Right cardiac atrium (tissue), 5 donors: Measurements from ENCODE around the gene PRMT9. TPM values are rescaled to one million over a fixed set of nuclear protein-coding genes. Genes with fewer than 3 reads are reported as not detected.

Source experiments
- ATAC-seq, 2 donors: fragments of 200-7000 bp; cut with Tn5 transposase; one replicate each; pipeline versions ENCODE4 v1.8.0 to v1.9.1; 2020; ENCODE audit warnings: moderate library complexity in 2 of 2, mild to moderate bottlenecking in 1 of 2
- DNase-seq, 3 donors: peaks; one replicate each; pipeline ENCODE4 v3.0.0-alpha.2; 2020
- H3K27ac ChIP-seq: one replicate; pipeline ENCODE4 v1.5.1; 2013; ENCODE audit warnings: mild to moderate bottlenecking, low read length, control low read depth, moderate library complexity
- H3K27me3 ChIP-seq: one replicate; pipeline ENCODE4 v1.6.1; 2013; ENCODE audit not compliant: control insufficient read depth, insufficient read depth
- H3K4me1 ChIP-seq: one replicate; pipeline ENCODE4 v1.6.1; 2013; ENCODE audit warnings: low read length; ENCODE audit not compliant: control insufficient read depth, insufficient read depth
- H3K4me3 ChIP-seq: one replicate; pipeline ENCODE4 v1.5.1; 2013; ENCODE audit warnings: low read length, control low read depth
- H3K9me3 ChIP-seq: one replicate; pipeline ENCODE4 v1.6.1; 2013; ENCODE audit warnings: low read length; ENCODE audit not compliant: control insufficient read depth
- WGBS: extraction: QIAGEN DNeasy Blood & Tissue Kit; methylation state at CpG from one replicate; pipeline ENCODE4 v1.1.7; 2013; 5-methylcytosine and 5-hydroxymethylcytosine counted together
- intact Hi-C, 4 donors: fragments of 100-400 bp; cut with DNase I; formaldehyde crosslinking; loops; one replicate each; pipeline versions ENCODE4 v1.11.0 to v1.14.0; 2022 to 2023
- polyA plus RNA-seq: library from polyadenylated mRNA; stranded (reverse); fragments of 200-250 nt; gene quantifications from one replicate; pipeline ENCODE4 v1.2.3, GENCODE V29; 2013
- total RNA-seq, 4 donors: library from RNA; stranded (reverse); fragmentation: NEBNext Ultra II Directional; extraction: Animal tissue kit (Norgen Biotek cat#: 25700); gene quantifications; one replicate each; pipeline ENCODE4 v1.2.1, GENCODE V29; 2021
- donor health status: healthy with polysubstance abuse.
- donor health status: DM: no; HTN: yes; CAD: no.
- donor health status: DM: no; HTN: no; CAD: no.
- donor health status: DM: no; HTN: yes; CAD: no; lungs with severe emphysema.
- donor health status: DM: yes; HTN: yes; CAD: no.

PRMT9 gene
- total and polyA plus RNA-seq, 5 donors: 4.9 to 7.1 (median 6.1) TPM

DNA sequence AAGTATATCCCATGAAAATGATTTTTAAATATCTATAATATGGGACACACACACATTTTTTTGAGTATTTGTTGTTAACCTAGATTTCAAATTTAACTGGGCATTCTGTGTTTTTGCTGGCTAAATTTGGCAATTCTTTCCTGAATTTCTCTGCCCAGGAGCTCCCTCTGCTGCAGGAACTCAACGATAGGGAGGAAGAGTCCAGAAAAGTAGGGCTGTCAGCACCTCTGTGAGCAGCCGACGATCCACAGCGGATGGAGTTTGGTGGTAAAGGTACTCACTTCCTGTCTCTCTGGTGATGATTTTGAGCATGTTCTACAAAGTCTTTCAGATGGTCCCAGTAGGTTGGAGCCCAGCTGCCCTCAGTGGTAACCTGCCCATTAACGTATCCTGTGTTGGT is 89.9 kb downstream of the PRMT9 start:
- no peaks in the 10 kb centered on the region for H3K4me1 ChIP-seq
- intact Hi-C loops: loop anchor here (5.0 to 10.0 kb wide), 4 partner anchors 482 to 579 kb away; no protein-coding TSS in a partner anchor
- H3K27me3 ChIP-seq: no peaks in the 10 kb centered on the region
- no peak overlapping the region for H3K4me3 ChIP-seq
- H3K27ac ChIP-seq: no peak overlapping the region
- no peaks in the 10 kb centered on the region for H3K9me3 ChIP-seq
- 42% methylated on average over 5 of the region's 5 CpGs for WGBS
- DNase-seq: no peak
- ATAC-seq: no peak

GRCh38 chr4:147591106-147591505 is 92.9 kb downstream of the PRMT9 start:
- no peak for ATAC-seq
- H3K4me3 ChIP-seq: no peak overlapping the region
- intact Hi-C loops: loop anchor here (2.0 to 10.0 kb wide), 5 partner anchors 479 to 576 kb away; no protein-coding TSS in a partner anchor

DNA sequence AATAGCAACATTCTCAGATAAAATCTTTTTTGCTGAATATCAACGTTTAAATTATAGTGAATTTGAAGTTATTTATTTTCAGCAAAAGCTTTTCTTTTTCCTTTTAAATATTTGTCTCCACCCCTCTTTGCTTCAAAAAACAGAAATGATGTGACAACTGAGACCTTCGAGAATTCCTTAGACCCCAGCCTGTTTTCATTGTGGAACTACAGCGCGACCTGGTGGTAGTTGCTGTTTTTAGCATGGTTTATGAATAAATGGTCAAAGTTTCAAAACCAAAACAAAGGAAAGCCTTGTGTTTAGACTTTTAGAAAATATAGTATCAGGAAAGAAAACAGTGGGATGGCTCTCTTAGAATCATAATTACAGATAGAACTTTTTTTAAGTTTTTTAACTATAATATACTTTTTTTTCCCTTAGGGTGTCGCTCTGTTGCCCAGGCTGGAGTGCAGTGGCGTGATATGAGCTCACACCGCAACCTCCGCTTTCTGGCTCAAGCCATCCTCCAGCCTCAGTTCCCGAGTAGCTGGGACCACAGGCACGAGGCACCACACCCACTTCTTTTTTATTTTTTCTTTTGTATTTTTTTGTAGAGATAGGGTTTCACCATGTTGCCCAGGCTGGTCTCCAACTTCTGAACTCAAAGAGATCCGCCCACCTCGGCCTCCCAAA is 93.6 kb downstream of the PRMT9 start:
- DNase-seq: peak; percentile 43 to 84 (median 60)
- no peaks in the 10 kb centered on the region for H3K9me3 ChIP-seq
- WGBS: 39% methylated on average over 12 of the region's 12 CpGs
- H3K4me1 ChIP-seq: no peaks in the 10 kb centered on the region
- no peak overlapping the region for H3K27ac ChIP-seq
- intact Hi-C loops: loop anchor here (2.0 to 10.0 kb wide), 5 partner anchors 478 to 576 kb away; no protein-coding TSS in a partner anchor
- H3K4me3 ChIP-seq: no peak overlapping the region
- peak; percentile 67 to 68 for ATAC-seq
- H3K27me3 ChIP-seq: no peaks in the 10 kb centered on the region

More at GRCh38 chr4:147591106-147591505, 92.9 kb downstream of the PRMT9 start:
- H3K4me1 ChIP-seq: no peaks in the 10 kb centered on the region
- no peak for DNase-seq
- no peaks in the 10 kb centered on the region for H3K27me3 ChIP-seq
- H3K9me3 ChIP-seq: no peaks in the 10 kb centered on the region
- no peak overlapping the region for H3K27ac ChIP-seq

- Histone ChIP-seq H3K27ac (no peak overlapping the region), H3K9me3 (no peaks in the 10 kb centered on the region), H3K4me1 (no peaks in the 10 kb centered on the region), H3K27me3 (no peaks in the 10 kb centered on the region), H3K4me3 (no peak overlapping the region)
- peak; percentile 51 to 69 for ATAC-seq
- WGBS: 51% methylated on average over 1 of the region's 1 CpG
- DNase-seq: no peak
- intact Hi-C loops: loop anchor here in 1 of 4 donors (5.0 kb wide), 1 partner anchor 432 kb away; no protein-coding TSS in a partner anchor
Measured at GRCh38 chr4:147589586-147589985, 94.4 kb downstream of the PRMT9 start.

Other genes starting within 250 kb of the PRMT9 start
- 10 to 100 TPM; 43.3 to 99.8 (median 66.2) TPM for gene EDNRA, start 203.1 kb downstream of the PRMT9 start, total RNA-seq
- 21.9 TPM for gene EDNRA, start 203.1 kb downstream of the PRMT9 start, polyA plus RNA-seq
- 10 to 100 TPM; 27.4 to 31.3 (median 28.5) TPM for gene TMEM184C, start 66.8 kb downstream of the PRMT9 start, total RNA-seq
- gene TMEM184C, start 66.8 kb downstream of the PRMT9 start, polyA plus RNA-seq: 10.9 TPM
- gene ARHGAP10, start 47.9 kb upstream of the PRMT9 start, total RNA-seq: 10 to 100 TPM; 43.3 to 54.1 (median 48.7) TPM
- 36.7 TPM for gene ARHGAP10, start 47.9 kb upstream of the PRMT9 start, polyA plus RNA-seq